GDM1 (cell line): ENCODE data around the gene ADGRB2.
A peak's percentile ranks its signal among the peaks of the same experiment; 100 is the strongest.

ENCODE experiments used
- DNase-seq: peaks from one replicate; lab custom pipeline; 2025; lab: John Stamatoyannopoulos, UW

The ADGRB2 gene

DNA sequence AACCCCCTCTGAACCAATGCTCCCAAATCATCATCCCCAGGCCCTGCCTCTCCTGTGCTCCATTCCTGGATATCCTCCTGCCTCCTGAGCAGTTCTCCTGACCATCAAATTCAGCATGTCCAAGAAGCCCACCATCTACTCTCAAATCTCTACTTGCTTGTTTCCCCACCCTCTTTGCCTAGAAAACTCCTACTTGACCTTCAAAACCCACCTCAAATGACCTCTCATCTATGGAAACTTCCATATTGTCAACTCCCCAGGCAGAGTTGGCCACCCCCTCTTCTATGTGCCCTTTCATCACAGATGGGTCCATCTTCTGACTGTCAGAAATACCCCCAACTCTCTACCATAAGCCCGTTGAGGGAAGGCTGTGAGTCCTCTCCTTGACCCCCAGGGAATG, 16.8 kb downstream of the ADGRB2 start:
- DNase-seq, result no peak

DNA sequence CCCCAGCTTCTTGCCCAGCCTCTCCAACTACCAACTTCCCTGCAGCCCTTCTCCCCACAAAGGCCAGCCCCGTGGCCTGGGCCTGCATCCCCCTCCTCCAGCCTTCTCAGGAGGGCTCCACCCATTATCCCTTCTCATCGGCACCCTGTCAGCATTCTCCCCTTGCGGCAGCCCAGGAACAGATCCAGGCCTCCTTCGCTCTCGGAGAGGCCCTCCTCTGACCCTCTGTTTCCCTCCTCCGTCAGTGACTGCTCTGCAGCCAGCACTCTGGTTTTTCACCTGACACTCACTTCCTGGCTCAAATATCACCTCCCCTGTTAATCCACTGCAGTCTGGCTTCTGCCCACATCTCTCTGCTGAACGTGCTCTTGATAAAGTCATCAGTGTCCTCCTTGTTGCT, 17.5 kb downstream of the ADGRB2 start:
- no peak for DNase-seq

DNA sequence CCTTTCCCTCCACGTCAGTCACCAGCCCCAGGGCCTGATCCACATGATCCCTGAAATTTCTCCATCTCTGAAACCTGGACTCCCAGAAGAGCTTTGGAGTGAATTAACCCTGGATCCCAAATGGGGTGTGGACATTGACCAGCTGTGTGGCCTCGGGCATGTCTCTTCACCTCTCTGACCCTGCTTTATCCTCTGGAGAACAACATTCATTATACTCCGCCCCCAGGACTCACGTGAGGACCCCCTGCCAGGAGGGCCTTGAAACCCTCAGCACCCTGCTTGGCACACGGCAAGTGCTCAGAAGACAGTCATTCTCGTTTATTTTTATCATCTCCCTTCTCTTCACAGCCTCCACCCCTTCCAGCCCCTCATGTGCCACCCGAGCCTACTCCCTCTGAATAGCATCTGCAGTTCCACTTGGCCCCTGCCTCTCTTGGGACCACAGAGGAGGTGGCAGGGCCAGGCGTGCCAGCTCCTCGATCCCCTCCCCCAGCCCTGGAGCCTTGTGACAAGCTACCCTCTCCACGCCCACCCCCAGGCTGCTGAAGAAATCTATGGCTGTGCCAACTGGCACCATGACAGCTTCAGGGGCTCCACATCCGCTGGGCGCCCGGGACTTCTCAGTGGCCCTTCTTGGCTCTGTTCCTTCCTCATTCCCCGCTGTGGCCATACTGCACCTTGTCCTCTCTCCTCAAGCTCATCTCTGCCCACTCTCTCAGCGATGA, 18.0 kb downstream of the ADGRB2 start:
- DNase-seq, result no peak

DNA sequence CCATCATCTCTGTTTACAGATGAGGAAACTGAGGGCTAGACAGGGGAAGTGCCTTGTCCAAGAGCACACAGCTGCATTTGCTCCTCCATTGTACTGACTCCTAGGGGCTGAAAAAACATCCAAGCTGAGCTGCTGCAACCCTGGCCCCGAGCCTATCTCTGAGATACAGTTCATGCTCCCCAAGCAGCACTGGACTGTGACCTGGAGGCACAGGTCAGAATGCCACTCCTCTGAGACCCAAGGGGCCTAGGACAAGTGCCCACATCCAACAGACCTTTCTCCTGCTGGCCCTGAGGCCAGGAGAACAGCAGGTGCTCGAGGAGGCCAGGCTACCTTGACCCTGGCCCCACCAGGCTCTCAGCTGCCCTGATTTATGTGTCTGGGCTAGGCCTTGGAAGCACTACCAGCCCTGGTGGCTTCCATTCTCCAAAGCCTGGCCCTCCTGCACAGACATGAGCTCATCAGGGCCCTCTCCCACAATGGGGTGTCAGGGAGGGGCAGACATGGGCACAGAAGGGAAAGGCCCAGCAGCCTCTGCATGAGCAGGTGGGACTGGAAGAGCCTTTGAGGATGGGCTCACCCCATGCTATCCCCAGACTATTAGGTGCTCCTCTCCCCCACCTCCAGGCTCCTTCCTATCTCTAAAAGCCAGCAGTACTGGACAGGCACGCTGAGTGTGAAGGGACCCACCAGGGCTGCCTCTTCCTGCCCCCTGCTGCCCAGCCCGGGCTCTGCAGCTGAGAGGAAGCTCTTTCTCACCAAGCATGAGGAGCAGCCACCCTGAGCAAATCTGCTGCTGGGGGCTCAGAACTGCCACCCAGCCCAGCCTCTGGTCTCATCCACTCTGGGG, 18.8 kb downstream of the ADGRB2 start:
- DNase-seq, result peak; percentile 12

DNA sequence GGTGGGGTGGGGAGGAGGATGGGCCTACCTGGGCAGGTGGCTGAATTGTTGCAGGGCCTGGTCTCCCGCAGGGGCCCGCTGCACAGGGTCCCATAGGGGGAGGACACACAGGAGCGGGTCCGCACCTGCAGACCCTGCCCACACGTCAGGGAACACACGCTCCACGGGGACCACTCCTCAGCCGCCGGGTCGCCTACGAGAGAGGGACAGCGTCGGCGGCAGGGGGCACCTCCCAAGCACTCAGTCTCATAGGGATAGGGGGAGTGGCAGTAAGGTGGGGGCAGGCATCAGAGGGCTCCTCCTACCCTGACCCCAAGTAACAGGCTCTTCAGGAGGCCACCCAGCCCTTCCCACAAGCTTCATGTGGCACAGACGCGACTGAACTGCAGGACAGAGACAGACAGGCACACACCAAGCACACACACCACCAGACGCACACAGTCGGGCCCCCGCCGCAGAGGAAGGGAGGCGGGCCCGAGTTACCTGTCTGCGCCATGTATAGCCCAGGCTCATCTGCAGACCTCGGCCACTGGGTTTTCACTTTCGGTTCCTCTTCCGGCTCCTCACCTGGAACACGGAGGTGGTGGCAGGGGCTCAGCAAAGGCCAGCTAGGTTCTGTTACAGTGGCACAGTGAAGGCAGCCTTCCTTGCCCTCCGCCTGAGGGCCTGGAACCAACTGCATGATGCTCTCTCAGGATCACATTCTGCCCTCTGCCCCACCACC, 19.8 kb downstream of the ADGRB2 start:
- no peak for DNase-seq

DNA sequence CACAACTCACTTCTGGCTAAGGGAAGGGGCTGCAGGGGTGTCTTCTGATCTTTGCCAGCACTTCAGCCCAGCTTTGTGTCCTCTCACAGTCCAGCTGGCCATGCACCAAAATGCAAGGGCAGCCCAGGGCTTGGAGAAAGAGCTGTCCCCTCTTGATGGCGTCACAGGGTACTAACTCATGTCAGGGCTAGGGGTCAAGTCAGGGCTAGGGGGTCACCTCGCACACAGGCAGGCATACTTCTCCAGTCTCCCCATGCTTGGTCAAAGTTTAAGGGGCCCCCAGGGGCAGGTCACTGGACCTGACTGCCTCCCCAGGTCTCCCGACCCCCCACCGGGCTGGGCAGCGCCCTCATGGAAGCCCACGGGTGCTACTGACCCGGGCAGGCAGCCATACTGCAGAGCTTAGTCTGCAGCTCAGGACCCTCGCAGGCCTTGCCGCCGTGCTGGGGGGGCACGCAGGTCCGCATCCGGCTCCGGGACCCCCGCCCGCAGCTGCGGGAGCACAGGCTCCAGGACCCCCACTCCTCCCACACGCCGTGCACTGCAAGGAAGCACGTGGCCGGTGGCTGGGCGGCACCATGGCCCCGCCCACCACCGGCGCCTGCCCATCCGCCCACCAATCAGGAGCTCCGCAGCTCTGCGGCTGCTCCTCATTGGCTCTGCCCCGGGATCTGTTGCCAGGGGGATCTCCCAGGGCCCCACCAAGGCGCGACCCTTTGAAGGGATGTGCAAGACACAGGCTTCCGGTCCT, 21.5 kb downstream of the ADGRB2 start:
- DNase-seq, result no peak

DNA sequence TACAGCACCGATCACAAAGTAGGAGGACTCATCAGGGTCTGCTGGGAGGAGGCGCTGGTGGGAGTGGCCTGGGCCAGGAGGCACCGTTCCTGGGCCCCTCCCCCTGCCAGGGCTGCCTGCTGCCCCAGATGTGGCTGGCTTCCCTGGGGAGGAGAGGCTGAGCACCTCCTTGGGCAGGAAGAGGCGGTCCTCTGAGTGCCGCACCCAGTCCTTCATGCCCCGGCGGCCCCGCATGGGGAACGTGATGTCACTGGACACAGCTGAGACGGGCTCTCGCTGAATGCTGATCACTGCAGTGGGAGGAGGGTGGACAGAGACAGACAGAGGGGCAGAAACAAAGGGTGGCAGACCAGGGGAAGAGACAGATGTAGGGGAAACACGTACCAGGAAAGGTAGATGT, 24.8 kb downstream of the ADGRB2 start:
- DNase-seq, result no peak

DNA sequence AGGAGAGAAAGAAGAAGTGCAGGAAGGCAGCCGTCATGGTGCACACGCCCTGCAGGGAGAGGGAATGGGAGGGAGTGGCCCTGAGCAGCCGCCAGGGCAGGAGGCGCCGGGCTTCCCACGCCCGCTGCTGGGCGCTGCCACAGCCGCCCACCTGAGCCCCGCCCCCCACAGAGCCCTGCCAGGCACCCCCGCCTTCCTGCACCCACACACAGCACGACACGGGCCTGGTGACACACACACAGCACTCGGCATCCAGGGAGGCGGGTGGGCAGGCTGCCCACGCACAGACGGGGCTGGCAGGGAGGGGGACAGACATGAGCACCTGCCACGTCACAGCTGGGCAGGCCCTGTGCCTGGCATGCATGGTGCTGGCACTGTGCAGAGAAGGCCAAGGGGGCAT, 27.5 kb downstream of the ADGRB2 start:
- no peak for DNase-seq

DNA sequence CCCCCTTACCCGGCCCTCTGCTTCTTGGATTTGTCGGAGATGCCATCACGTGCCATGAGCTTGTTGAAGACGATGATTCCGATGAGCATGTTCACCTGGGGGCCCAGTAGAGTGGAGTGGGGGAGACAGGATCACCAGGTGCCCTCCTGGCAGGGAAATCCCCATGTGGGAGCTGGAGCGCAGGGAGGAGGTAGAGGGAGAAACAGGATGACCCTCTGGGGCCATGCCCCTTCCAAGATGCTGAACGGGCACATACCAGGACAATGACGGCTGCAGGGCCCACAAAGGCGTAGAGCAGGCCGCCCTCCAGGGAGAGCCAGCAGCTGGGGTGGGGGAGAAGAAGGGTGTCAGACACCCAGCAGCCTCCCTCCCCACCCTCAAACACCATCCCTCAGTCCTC, 28.6 kb downstream of the ADGRB2 start:
- DNase-seq, result no peak

DNA sequence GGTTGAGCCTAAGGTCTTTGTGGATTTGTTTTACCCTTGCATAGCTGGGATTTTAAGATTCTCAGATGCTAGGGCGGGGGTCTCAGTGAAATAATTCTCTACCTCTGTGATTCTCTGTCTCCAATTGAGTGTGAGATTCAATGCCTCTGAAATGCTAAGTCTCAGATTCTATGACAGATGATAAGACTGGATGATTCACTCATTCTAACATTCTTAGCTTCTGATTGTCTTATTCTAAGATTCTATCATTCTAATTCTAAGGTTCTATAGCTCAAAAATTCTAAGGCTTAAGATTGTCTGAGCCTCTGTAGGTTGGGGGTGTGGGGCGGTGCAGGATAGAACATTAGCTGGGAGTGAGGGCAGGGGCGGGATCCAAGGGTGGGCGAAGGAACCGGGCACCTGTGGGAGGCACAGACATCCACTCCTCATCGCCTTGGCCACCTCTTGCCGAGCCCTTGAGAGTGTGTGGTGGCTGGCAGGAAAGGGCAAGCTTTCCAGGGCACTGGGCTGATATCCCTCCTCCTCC, 29.5 kb downstream of the ADGRB2 start:
- no peak for DNase-seq

DNA sequence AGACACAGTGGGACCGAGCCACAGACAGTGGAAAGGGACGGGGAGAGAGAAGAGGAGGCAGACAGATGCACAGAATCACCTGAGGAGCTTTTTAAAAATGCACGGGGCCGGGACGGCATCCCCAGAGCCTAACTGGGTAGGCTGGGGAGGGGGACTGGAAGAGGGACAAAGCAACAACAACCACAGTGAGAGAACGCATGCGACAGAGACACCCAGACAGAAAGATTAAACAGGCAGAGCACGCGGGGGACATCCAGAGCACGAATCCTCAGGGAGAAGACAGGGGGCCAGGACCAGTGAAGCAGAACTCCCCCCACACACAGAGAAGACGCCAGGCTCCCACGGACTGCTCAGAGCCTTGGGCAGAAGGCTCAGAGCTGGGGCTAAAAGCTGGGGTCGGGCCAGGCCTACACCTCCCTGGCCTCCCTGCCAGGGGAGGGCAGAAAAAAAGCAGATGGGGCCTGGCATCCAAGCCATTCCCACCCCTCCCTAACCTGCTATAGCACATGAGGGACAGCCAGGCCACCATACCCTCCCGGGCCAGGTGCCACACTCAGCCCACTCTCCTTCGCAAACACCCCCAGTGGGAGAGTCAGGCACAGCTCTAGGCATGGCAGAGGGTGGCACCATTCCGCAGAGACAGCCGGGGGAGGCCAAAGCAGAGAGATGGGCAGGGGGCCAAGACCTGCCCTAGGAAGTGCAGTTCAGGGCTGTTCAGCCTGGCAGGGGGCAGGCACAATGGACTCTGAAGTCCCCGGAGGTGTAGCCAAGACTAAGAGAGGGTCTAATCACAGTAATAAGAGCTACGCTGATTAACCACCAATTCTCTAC, 30.5 kb downstream of the ADGRB2 start:
- DNase-seq, result no peak

DNA sequence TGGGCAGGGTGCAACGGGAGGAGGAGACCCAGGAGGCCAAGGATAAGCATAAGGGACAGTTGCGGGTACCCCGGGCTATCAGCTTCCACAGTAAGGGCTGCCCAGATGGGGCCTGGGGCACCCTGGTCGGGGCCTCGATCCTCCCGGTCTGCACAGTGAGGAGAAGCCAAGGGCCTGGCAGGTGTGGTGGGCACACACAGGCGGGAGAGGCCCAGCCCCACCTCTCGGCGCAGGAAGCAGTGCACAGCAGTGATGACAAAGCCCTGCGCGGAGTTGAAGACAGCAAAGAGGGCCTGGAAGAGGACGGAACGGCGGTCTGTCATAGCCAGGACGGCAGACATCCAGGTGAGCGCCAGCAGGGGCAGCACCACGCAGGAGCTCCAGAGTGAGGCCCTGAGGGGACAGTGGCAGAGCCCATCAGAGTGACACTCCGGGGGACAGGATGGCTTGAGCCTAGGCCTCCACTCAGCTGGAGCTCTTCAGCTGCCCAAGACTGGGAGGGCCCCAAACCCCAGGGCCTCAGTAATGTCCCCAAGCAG, 31.3 kb downstream of the ADGRB2 start:
- DNase-seq, result no peak

DNA sequence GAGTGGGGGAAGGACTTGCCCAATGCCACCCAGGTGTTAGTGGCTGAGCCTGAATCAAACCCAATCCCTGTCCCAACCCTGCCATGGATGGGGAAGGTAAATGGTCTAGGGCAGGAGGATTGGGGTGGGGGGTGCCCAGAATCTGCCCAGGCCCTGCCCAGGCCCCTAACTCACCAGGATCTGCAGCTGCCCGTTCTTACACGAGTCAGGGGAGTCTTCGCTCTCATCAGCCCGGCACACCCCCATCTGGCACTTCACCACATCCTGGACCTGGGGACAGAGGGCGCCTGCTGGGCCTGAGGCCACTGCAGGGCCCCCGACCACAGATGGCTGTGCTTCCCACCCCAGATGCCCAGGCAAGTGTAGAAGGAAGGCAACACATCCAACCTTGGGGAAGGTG, 31.8 kb downstream of the ADGRB2 start:
- DNase-seq, result no peak

DNA sequence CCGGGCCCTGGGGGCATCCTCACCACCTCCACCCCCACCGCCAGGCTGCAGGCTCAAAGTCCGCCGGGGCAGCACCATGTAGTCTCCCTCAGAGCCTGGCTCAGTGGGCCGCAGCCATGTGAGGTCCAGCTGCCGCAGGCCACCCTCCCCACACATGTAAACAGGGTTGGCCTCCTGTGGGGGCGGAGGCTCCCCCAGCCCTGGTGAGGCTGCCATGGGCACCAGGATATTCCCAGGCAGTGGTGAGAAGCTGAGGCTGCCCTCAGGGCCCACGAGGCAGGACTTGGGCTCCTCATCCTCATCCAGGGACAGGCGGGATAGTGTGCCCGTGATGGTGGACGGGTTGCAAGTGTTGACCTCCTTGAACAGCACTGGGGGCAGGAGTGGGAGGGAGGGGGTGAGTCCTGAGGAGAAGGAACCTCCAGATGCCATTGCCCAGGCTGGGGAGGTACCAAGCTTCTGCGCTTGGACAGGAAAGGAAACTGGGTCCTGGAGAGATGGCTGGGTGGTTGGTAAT, 33.0 kb downstream of the ADGRB2 start:
- no peak for DNase-seq

DNA sequence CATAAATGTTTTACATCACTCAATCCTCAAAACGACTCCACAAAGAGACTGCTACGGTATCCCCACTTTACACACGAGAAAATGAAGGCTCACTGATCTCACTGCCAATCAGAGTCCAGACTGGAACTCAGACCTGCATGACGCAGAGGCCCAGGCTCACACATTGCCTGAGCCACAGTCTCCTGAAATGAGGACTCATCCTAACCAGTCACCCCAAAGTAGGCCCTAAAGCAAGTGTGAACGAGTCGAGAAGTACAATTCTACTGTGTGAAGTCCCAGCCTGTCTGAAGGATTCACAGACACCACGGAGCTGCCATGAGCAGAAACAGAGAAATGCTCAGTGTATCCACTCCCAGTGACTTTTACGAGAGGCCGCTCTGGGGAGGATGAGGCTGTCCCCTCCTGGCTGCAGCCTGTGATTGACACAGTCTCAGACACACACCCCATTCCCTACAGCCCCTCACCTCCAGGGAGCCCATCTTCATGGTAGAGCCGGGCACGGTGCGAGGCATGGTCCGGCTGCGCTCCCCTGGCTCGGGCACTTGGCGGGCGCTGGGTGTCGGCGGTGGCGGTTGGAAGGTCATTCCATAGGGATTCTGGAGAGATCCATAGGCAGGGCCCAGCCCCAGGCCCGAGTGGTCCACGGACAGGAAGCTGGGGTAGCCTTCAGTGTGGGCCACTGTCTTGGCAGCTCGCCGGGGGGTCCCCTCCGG, 33.6 kb downstream of the ADGRB2 start:
- no peak for DNase-seq

DNA sequence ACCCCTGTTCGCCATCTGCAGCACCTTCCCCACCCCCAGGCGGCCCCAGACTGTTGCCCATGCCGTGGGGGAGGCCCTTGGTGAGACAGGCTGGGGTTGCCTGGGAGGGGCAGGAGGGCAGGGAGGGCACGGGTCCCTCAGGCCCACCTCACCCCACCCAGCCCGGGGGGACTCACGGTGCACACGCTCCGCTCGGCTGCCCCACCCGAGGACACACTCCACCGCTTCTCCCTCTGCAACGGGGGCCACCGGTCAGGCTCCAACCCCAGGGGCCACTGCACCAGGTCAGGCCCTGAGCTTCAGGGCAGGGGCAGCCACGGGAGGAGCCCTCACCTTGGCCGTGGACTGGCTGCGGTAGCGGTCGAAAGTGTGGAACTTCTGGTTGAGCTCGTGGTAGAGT, 36.3 kb downstream of the ADGRB2 start:
- DNase-seq, result no peak

DNA sequence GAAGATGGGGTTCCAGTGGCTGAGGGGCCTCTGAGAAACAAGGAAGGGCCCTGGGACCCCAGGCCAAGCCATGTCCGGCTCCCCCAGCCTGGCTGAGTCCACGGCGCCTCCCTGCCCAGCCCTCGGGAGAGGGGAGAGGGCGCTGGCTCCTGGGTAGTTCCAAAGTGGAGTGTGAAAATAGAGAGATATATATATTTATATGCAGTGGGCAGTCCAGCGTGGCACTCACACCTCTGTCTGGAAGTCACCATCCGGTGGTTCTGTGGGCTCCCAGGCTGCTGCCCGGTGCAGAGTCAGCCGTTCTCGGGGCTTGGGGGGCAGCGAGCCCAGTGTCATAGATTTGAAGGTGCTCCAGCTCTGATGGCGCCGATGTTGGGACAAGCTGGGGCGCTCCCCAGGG, 36.9 kb downstream of the ADGRB2 start:
- DNase-seq, result no peak

DNA sequence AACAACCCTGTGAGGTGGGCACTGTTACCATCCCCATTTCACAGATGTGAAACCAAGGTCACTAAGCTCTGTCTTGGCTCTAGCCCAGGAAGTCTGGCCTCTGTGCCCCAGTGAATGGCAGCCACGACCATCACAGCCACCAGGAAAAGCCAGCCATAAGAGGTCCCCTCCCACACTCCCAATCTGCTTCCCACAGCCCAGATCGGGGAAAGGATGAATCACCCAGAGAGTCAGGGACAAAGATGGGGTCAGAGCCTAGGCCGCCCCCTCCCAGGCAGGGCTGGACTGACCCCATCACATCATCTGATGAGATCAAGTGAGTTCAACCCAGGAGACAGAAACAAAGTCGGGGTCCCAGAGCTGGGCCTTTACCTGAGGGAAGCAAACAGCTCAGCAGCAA, 37.4 kb downstream of the ADGRB2 start:
- no peak for DNase-seq

DNA sequence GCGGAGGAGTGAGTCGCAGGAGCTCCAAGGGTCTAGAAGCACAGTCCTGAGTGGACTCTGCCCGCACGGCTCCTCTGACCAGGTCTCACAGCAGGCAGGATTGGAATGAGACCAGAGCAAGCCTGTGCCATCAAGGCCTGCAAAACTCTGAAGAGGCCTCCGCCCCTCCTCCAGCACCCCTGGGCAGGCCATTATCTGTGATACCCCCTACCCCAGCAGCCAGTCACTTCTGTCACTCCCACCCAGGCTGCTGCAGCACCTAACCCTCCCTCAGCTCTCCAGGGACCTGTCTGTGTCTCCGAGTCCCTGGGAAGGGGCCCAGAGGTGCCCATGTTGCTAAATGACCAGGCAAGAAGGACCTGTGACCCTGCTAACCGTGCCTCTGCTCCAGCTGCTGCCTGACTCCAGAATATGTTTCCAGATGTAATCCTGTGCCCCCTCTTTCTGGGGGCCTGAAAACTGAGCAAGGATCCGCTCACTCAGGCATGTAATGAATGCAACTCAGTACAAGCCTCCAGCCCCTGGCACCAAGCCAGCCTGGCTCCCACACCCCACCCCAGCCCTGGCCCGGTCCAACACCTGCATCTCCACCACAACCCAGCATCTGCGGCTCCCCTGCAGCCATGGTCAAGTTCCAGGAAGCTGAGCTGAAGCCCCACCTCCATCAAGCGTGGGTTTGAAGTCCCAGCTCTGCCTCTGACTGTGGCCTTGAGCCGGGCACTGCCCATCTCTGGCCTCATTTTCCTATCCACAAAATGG, 38.2 kb downstream of the ADGRB2 start:
- no peak for DNase-seq
